GM20431 (cell line): Measurements from ENCODE around the gene PDE3B.
"Not testable (repeated sequence)": the region's sequence is repeated elsewhere in the genome, so short reads cannot be mapped to it uniquely, and the experiment has no call there.

Experiments
- in situ Hi-C: fragments of 300-500 bp; cut with MseI, MboI; formaldehyde crosslinking; loops from one replicate; pipeline ENCODE4 v1.15.0; 2020; ENCODE audit warnings: low sequenced_read_pairs; ENCODE audit not compliant: unreplicated experiment

PDE3B gene

GRCh38 chr11:14861680-14862079 lies 218.1 kb downstream of the PDE3B start:
- in situ Hi-C loops = no loop called here

- in situ Hi-C loops = not testable (repeated sequence)
Observed at GRCh38 chr11:14863775-14864174, 220.2 kb downstream of the PDE3B start.

GRCh38 chr11:14872032-14872431 lies 228.4 kb downstream of the PDE3B start:
- in situ Hi-C loops = no loop called here

GRCh38 chr11:14873632-14874031 lies 230.0 kb downstream of the PDE3B start:
- in situ Hi-C loops = no loop called here

- in situ Hi-C loops = no loop called here
Observed at GRCh38 chr11:14875163-14875562, 231.6 kb downstream of the PDE3B start.

- in situ Hi-C loops = no loop called here
Observed at GRCh38 chr11:14881576-14882193, 238.1 kb downstream of the PDE3B start.

- in situ Hi-C loops = no loop called here
Observed at GRCh38 chr11:14882196-14882595, 238.6 kb downstream of the PDE3B start.

- in situ Hi-C loops = not testable (repeated sequence)
Observed at GRCh38 chr11:14883683-14884082, 240.1 kb downstream of the PDE3B start.

GRCh38 chr11:14884667-14885273 lies 241.2 kb downstream of the PDE3B start:
- in situ Hi-C loops = no loop called here

GRCh38 chr11:14886513-14886912 lies 242.9 kb downstream of the PDE3B start:
- in situ Hi-C loops = no loop called here

- in situ Hi-C loops = no loop called here
Observed at GRCh38 chr11:14891143-14892035, 247.8 kb downstream of the PDE3B start.

- in situ Hi-C loops = no loop called here
Observed at GRCh38 chr11:14892036-14892556, 248.5 kb downstream of the PDE3B start, which contains the start of gene CYP2R1. CYP2R1 (minus strand) TSS chr11:14892231; CDS start chr11:14892205, 26 bp downstream.

GRCh38 chr11:14892577-14892976 lies 249.0 kb downstream of the PDE3B start:
- in situ Hi-C loops = no loop called here

- in situ Hi-C loops = no loop called here
Observed at GRCh38 chr11:14894657-14895598, 251.3 kb downstream of the PDE3B start.

GRCh38 chr11:14898355-14898754 lies 254.8 kb downstream of the PDE3B start:
- in situ Hi-C loops = no loop called here

- in situ Hi-C loops = no loop called here
Observed at GRCh38 chr11:14898906-14899305, 255.3 kb downstream of the PDE3B start.

GRCh38 chr11:14902650-14903350 lies 259.2 kb downstream of the PDE3B start:
- in situ Hi-C loops = loop anchor here (25.0 kb wide), 1 partner anchor 365 kb away; no protein-coding TSS in a partner anchor

GRCh38 chr11:14904745-14905103 lies 261.1 kb downstream of the PDE3B start:
- in situ Hi-C loops = loop anchor here (25.0 kb wide), 1 partner anchor 367 kb away; no protein-coding TSS in a partner anchor
